ENCODE data around the gene TMEM109.

GRCh38 chr11:60871378-60872061 lies 42.4 kb upstream of the TMEM109 start:
- TF ChIP-seq CTCF (IDR thresholded peaks at IDR 0.05) (no peak), POLR2A (IDR thresholded peaks at IDR 0.05) (no peak)
